Hepatocyte (in vitro differentiated cells): ENCODE data around the gene CUX1.

Experiments used
- CTCF ChIP-seq: fragments of 200-600 bp; sonication (generic); IDR thresholded peaks from 2 replicates; pipeline ENCODE4 v1.5.1; 2016; ENCODE audit warnings: antibody characterized with exemption, mild to moderate bottlenecking; ENCODE audit not compliant: poor library complexity
- EZH2 ChIP-seq: fragments of 200-600 bp; sonication (generic); IDR thresholded peaks from 2 replicates; pipeline ENCODE4 v1.6.1; 2016; ENCODE audit warnings: antibody characterized with exemption, mild to moderate bottlenecking, borderline replicate concordance

GRCh38 chr7:102264367-102264891 is 447.0 kb downstream of the CUX1 start:
- no peak for TF ChIP-seq CTCF
- TF ChIP-seq EZH2: no peak
